HCT116 (cell line): ENCODE measurements around the gene CDKL1. TPM values are rescaled to one million over a fixed set of nuclear protein-coding genes. Genes with fewer than 3 reads are reported as not detected.

ENCODE experiments used
- ATAC-seq: fragments of 200-7000 bp; cut with Tn5 transposase; 2 replicates; pipeline ENCODE4 v1.9.1; 2020; ENCODE audit warnings: mild to moderate bottlenecking, moderate library complexity
- BruUV-seq: library from RNA; stranded (reverse); fragments of 400-500 nt; replicated peaks from 2 replicates; lab custom pipeline; 2021; lab: Mats Ljungman, UMichigan
- CTCF ChIA-PET: fragments of 300-600 bp; sonication (Branson Sonifier 250); formaldehyde crosslinking; loops from one replicate; lab custom pipeline; 2021; ENCODE audit warnings: antibody characterized with exemption; lab: Charles Lee
- POLR2A ChIA-PET: fragments of 300-600, 350-600 bp; sonication (Branson Sonifier 250); formaldehyde crosslinking; loops from one replicate; lab custom pipeline; 2021; ENCODE audit warnings: antibody characterized with exemption; lab: Charles Lee
- RAD21 ChIA-PET, 2 experiments: fragments of 300-600 bp; sonication (Branson Sonifier 250); formaldehyde crosslinking; loops; one replicate each; lab custom pipeline; 2023; ENCODE audit warnings: low total read pairs in 2 of 2; ENCODE audit not compliant: uncharacterized antibody in 2 of 2, unreplicated experiment in 2 of 2, low non-redundant PET in 1 of 2; lab: Charles Lee
- DNase-seq: peaks from one replicate; pipeline ENCODE4 v3.0.0-alpha.2; 2010; ENCODE audit warnings: low read depth, low spot score
- H2AFZ ChIP-seq: fragments of 200-600 bp; shearing (Covaris generic), sonication (generic); 2 replicates; pipeline ENCODE4 v1.6.1; 2017; ENCODE audit warnings: low read depth, mixed run types, mixed read lengths, antibody characterized with exemption, low read length; ENCODE audit not compliant: poor library complexity, severe bottlenecking
- H3K27ac ChIP-seq: 2 replicates; pipeline ENCODE4 v1.5.1; 2012; ENCODE audit warnings: low read depth, low read length
- H3K27me3 ChIP-seq: fragments of 200-600 bp; sonication (generic); 2 replicates; pipeline ENCODE4 v1.6.1; 2016; ENCODE audit warnings: mixed run types, low read length, mixed read lengths; ENCODE audit not compliant: insufficient read depth
- H3K36me3 ChIP-seq, 2 experiments: fragments of 200-500 bp in 1 of 2; fragments of 200-600 bp in 1 of 2; sonication (Bioruptor generic) in 1 of 2; sonication (generic) in 1 of 2; 2 replicates each; pipeline versions ENCODE4 v1.5.1 to v1.6.1; 2014 to 2016; ENCODE audit warnings: low read length in 2 of 2, inconsistent platforms in 1 of 2, mixed read lengths in 1 of 2, mixed run types in 1 of 2; ENCODE audit not compliant: insufficient read depth in 2 of 2, control insufficient read depth in 1 of 2
- H3K4me1 ChIP-seq, 2 experiments: fragments of 200-600 bp in 1 of 2; sonication (generic) in 1 of 2; 2 replicates each; pipeline versions ENCODE4 v1.5.1 to v1.6.1; 2012 to 2017; ENCODE audit warnings: low read length in 2 of 2, inconsistent platforms in 1 of 2, mild to moderate bottlenecking in 1 of 2, mixed read lengths in 1 of 2, mixed run types in 1 of 2, moderate library complexity in 1 of 2; ENCODE audit not compliant: insufficient read depth in 2 of 2, control insufficient read depth in 1 of 2
- H3K4me2 ChIP-seq: fragments of 200-600 bp; sonication (generic); 2 replicates; pipeline ENCODE4 v1.6.1; 2017; ENCODE audit warnings: mixed run types, low read length, mixed read lengths
- H3K4me3 ChIP-seq, 2 experiments: fragments of 200-600 bp in 1 of 2; sonication (generic) in 1 of 2; replicated peaks in 1 of 2; 2 replicates each; pipeline ENCODE4 v1.5.1; 2011 to 2016; ENCODE audit warnings: low read length in 2 of 2, control low read depth in 1 of 2, low read depth in 1 of 2, mild to moderate bottlenecking in 1 of 2, mixed read lengths in 1 of 2, mixed run types in 1 of 2
- H3K79me2 ChIP-seq: fragments of 200-600 bp; sonication (generic); 2 replicates; pipeline ENCODE4 v1.6.1; 2017; ENCODE audit warnings: mild to moderate bottlenecking, mixed run types, low read length, moderate library complexity, mixed read lengths; ENCODE audit not compliant: insufficient read depth
- H3K9ac ChIP-seq: fragments of 200-600 bp; sonication (generic); 2 replicates; pipeline ENCODE4 v1.6.1; 2016; ENCODE audit warnings: low read length, mixed read lengths
- H3K9me2 ChIP-seq: fragments of 200-600 bp; sonication (generic), shearing (Covaris generic); 2 replicates; pipeline ENCODE4 v1.6.1; 2017; ENCODE audit warnings: mixed run types, mild to moderate bottlenecking, moderate library complexity; ENCODE audit not compliant: insufficient read depth
- H3K9me3 ChIP-seq, 2 experiments: fragments of 200-500 bp in 1 of 2; fragments of 200-600 bp in 1 of 2; sonication (Bioruptor generic) in 1 of 2; sonication (generic) in 1 of 2; 2 replicates each; pipeline ENCODE4 v1.6.1; 2014 to 2017; ENCODE audit warnings: low read length in 2 of 2, mixed read lengths in 2 of 2, inconsistent platforms in 1 of 2, low read depth in 1 of 2, mild to moderate bottlenecking in 1 of 2, mixed run types in 1 of 2, moderate library complexity in 1 of 2; ENCODE audit not compliant: control insufficient read depth in 1 of 2, insufficient read depth in 1 of 2
- H4K20me1 ChIP-seq: fragments of 200-600 bp; sonication (generic), shearing (Covaris generic); 2 replicates; pipeline ENCODE4 v1.6.1; 2017; ENCODE audit warnings: mixed run types, mild to moderate bottlenecking, moderate library complexity; ENCODE audit not compliant: insufficient read depth
- CBX3 ChIP-seq: IDR thresholded peaks from 2 replicates; pipeline ENCODE4 v1.6.1; 2012; ENCODE audit warnings: low read depth
- ELF1 ChIP-seq: IDR thresholded peaks from 2 replicates; pipeline ENCODE4 v1.6.1; 2012; ENCODE audit warnings: low read depth, borderline replicate concordance
- EZH2phosphoT487 ChIP-seq: fragments of 200-600 bp; IDR thresholded peaks from 2 replicates; pipeline ENCODE4 v1.6.1; 2018; ENCODE audit warnings: antibody characterized with exemption, borderline replicate concordance
- FOSL1 ChIP-seq: IDR thresholded peaks from 2 replicates; pipeline ENCODE4 v1.6.1; 2012; ENCODE audit warnings: low read depth
- JUND ChIP-seq: IDR thresholded peaks from 2 replicates; pipeline ENCODE4 v1.6.1; 2012
- POLR2A ChIP-seq: IDR thresholded peaks from 2 replicates; pipeline ENCODE4 v1.7.0; 2011; ENCODE audit warnings: borderline replicate concordance; ENCODE audit not compliant: insufficient read depth, insufficient read length; ENCODE audit errors: extremely low read depth
- RAD21 ChIP-seq: IDR thresholded peaks from 2 replicates; pipeline ENCODE4 v1.6.1; 2012; ENCODE audit warnings: low read depth, mild to moderate bottlenecking
- SP1 ChIP-seq: IDR thresholded peaks from 2 replicates; pipeline ENCODE4 v1.6.1; 2012; ENCODE audit warnings: low read depth
- SRF ChIP-seq: IDR thresholded peaks from 2 replicates; pipeline ENCODE4 v1.6.1; 2012; ENCODE audit warnings: low read depth
- YY1 ChIP-seq: IDR thresholded peaks from 2 replicates; pipeline ENCODE4 v1.6.1; 2011; ENCODE audit warnings: low read length, low read depth, moderate library complexity, mild to moderate bottlenecking; ENCODE audit not compliant: insufficient replicate concordance; ENCODE audit errors: extremely low read depth
- ZFX ChIP-seq: fragments of 450-650 bp; IDR thresholded peaks from 2 replicates; pipeline ENCODE4 v1.6.1; 2017
- ZNF274 ChIP-seq: fragments of 200-500 bp; sonication (Bioruptor generic); IDR thresholded peaks from 2 replicates; pipeline ENCODE4 v1.6.1; 2014; ENCODE audit warnings: mild to moderate bottlenecking, low read depth, low read length, inconsistent platforms
- intact Hi-C: fragments of 100-400 bp; cut with micrococcal nuclease; formaldehyde crosslinking; loops from 2 replicates; pipeline ENCODE4 v1.10.0; 2022
- total RNA-seq: library from RNA; stranded (reverse); gene quantifications from one replicate; pipeline ENCODE4 v1.2.1, GENCODE V29; 2021; ENCODE audit not compliant: unreplicated experiment
- TF ChIP-seq, protein P1 (sequence below): IDR thresholded peaks from 2 replicates; pipeline ENCODE4 v1.6.1; 2012; ENCODE audit warnings: low read depth
- TF ChIP-seq, protein P2 (sequence below): IDR thresholded peaks from 2 replicates; pipeline ENCODE4 v1.6.1; 2012
- TF ChIP-seq, protein P3 (sequence below): IDR thresholded peaks from 2 replicates; pipeline ENCODE4 v1.6.1; 2011; ENCODE audit warnings: mild to moderate bottlenecking, low read length, moderate library complexity; ENCODE audit not compliant: insufficient replicate concordance; ENCODE audit errors: extremely low read depth

CDKL1 gene
- total RNA-seq, 1 experiment from 2014 or later: 7.1 TPM

DNA sequence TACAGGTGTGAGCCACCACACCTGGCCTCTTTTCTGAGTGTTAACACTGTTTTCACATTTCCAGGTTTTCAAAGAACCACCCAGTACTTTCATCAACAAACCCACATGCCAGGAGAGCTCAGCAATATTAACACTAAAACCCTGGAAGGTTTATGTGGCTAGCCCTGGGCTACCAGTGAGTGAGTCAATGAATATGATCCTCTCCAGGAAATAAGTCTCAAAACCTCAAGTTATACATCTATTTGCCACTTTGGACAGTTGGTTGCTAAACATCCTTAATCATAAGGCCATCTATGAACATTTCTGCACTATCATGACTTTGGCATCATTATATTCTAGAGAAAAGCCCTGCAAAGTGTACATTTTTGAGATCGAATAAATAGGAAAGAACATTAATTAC, 6.3 kb upstream of the CDKL1 start:
- intact Hi-C loops: no loop called here
- POLR2A ChIA-PET: no interaction called here

More for the DNA sequence above, 6.3 kb upstream of the CDKL1 start:
- no peak overlapping the region for H3K4me3 ChIP-seq
- ChIA-PET CTCF (no interaction called here), RAD21 (no interaction called here)
- DNase-seq (no peak), ATAC-seq (no peak)
- no peaks in the 10 kb centered on the region for H3K9me3 ChIP-seq
- H3K27me3 ChIP-seq: no peaks in the 10 kb centered on the region
- TF ChIP-seq, protein P1, sequence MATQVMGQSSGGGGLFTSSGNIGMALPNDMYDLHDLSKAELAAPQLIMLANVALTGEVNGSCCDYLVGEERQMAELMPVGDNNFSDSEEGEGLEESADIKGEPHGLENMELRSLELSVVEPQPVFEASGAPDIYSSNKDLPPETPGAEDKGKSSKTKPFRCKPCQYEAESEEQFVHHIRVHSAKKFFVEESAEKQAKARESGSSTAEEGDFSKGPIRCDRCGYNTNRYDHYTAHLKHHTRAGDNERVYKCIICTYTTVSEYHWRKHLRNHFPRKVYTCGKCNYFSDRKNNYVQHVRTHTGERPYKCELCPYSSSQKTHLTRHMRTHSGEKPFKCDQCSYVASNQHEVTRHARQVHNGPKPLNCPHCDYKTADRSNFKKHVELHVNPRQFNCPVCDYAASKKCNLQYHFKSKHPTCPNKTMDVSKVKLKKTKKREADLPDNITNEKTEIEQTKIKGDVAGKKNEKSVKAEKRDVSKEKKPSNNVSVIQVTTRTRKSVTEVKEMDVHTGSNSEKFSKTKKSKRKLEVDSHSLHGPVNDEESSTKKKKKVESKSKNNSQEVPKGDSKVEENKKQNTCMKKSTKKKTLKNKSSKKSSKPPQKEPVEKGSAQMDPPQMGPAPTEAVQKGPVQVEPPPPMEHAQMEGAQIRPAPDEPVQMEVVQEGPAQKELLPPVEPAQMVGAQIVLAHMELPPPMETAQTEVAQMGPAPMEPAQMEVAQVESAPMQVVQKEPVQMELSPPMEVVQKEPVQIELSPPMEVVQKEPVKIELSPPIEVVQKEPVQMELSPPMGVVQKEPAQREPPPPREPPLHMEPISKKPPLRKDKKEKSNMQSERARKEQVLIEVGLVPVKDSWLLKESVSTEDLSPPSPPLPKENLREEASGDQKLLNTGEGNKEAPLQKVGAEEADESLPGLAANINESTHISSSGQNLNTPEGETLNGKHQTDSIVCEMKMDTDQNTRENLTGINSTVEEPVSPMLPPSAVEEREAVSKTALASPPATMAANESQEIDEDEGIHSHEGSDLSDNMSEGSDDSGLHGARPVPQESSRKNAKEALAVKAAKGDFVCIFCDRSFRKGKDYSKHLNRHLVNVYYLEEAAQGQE: no peak
- TF ChIP-seq ZNF274: no peak
- no peak for TF ChIP-seq RAD21
- no peak for TF ChIP-seq SRF
- no peak for TF ChIP-seq EZH2phosphoT487
- TF ChIP-seq, protein P2, sequence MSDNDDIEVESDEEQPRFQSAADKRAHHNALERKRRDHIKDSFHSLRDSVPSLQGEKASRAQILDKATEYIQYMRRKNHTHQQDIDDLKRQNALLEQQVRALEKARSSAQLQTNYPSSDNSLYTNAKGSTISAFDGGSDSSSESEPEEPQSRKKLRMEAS: no peak
- no peak for TF ChIP-seq CBX3
- no peak for TF ChIP-seq SP1
- no peak for TF ChIP-seq ZFX
- TF ChIP-seq JUND: no peak
- TF ChIP-seq FOSL1: no peak
- TF ChIP-seq YY1: no peak
- TF ChIP-seq POLR2A: no peak
- TF ChIP-seq ELF1: no peak
- TF ChIP-seq, protein P3, sequence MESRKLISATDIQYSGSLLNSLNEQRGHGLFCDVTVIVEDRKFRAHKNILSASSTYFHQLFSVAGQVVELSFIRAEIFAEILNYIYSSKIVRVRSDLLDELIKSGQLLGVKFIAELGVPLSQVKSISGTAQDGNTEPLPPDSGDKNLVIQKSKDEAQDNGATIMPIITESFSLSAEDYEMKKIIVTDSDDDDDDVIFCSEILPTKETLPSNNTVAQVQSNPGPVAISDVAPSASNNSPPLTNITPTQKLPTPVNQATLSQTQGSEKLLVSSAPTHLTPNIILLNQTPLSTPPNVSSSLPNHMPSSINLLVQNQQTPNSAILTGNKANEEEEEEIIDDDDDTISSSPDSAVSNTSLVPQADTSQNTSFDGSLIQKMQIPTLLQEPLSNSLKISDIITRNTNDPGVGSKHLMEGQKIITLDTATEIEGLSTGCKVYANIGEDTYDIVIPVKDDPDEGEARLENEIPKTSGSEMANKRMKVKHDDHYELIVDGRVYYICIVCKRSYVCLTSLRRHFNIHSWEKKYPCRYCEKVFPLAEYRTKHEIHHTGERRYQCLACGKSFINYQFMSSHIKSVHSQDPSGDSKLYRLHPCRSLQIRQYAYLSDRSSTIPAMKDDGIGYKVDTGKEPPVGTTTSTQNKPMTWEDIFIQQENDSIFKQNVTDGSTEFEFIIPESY: no peak
- H3K4me2 ChIP-seq: no peak overlapping the region
- H3K9me2 ChIP-seq: no peaks in the 10 kb centered on the region
- H3K36me3 ChIP-seq: no peaks in the 10 kb centered on the region
- H3K79me2 ChIP-seq: no peaks in the 10 kb centered on the region
- H4K20me1 ChIP-seq: no peaks in the 10 kb centered on the region
- H3K4me1 ChIP-seq: peaks cover 3 to 4% of the 10 kb centered on the region in 2 experiments; a peak in 2 of 4 replicates
- H2AFZ ChIP-seq: no peak overlapping the region
- no peak overlapping the region for H3K27ac ChIP-seq
- H3K9ac ChIP-seq: no peak overlapping the region
- no TSS peak for BruUV-seq
